Activated effector memory CD4-positive, alpha-beta T cell treated with anti-CD3 and anti-CD28 coated beads, Interleukin-2, amount 50 U/mL, for 16 hours (primary cell): ENCODE measurements around the gene USP3.
A peak's percentile ranks its signal among the peaks of the same experiment; 100 is the strongest.

Experiments used
- DNase-seq: peaks from one replicate; pipeline ENCODE4 v3.0.0-alpha.2; 2020

USP3 gene

GRCh38 chr15:63497642-63498467 is 6.5 kb upstream of the USP3 start:
- DNase-seq, result peak; percentile 87

GRCh38 chr15:63499175-63499549 is 5.2 kb upstream of the USP3 start:
- DNase-seq, result no peak

GRCh38 chr15:63499611-63500010 is 4.8 kb upstream of the USP3 start:
- DNase-seq, result no peak

- DNase-seq, result peak; percentile 50
These were observed 3.8 kb upstream of the USP3 start for GRCh38 chr15:63500265-63501250.

- DNase-seq, result peak; percentile 85
These were observed 2.9 kb upstream of the USP3 start for GRCh38 chr15:63501256-63502089.

GRCh38 chr15:63502137-63502766 is 2.1 kb upstream of the USP3 start:
- DNase-seq, result peak; percentile 65

- peak; percentile 90 for DNase-seq
These were observed 1.3 kb upstream of the USP3 start for GRCh38 chr15:63502843-63503738.

- peak; percentile 95 for DNase-seq
These were observed 600 bp upstream of the USP3 start for GRCh38 chr15:63503739-63504246.

GRCh38 chr15:63504979-63505841 is 817 bp downstream of the USP3 start:
- DNase-seq, result peak; percentile 83

- DNase-seq, result no peak
These were observed 1.4 kb downstream of the USP3 start for GRCh38 chr15:63505842-63506222.

- no peak for DNase-seq
These were observed 2.2 kb downstream of the USP3 start for GRCh38 chr15:63506537-63507035.

- DNase-seq, result no peak
These were observed 3.8 kb downstream of the USP3 start for GRCh38 chr15:63507878-63508818.

- no peak for DNase-seq
These were observed 4.9 kb downstream of the USP3 start for GRCh38 chr15:63509056-63509954.

- DNase-seq, result no peak
These were observed 5.9 kb downstream of the USP3 start for GRCh38 chr15:63509955-63510940.

- DNase-seq, result no peak
These were observed 7.8 kb downstream of the USP3 start for GRCh38 chr15:63512148-63512547.

- DNase-seq, result no peak
These were observed 8.9 kb downstream of the USP3 start for GRCh38 chr15:63513271-63513670.
